Right atrium auricular region (tissue), 2 donors: Measurements from ENCODE around the gene ASTN2. TPM values are rescaled to one million over a fixed set of nuclear protein-coding genes. Genes with fewer than 3 reads are reported as not detected.

ENCODE experiments used
- DNase-seq: peaks from one replicate; pipeline ENCODE4 v3.0.0-alpha.2; 2019; ENCODE audit warnings: low spot score
- H3K27ac ChIP-seq, 2 donors: fragments of 200-600 bp; sonication (generic); 1 replicate in 1 of 2; 2 replicates in 1 of 2; pipeline ENCODE4 v1.5.1; 2016 to 2019
- H3K27me3 ChIP-seq, 2 donors: fragments of 200-600 bp; sonication (generic); one replicate each; pipeline versions ENCODE4 v1.5.1 to v1.6.0; 2017 to 2019
- H3K36me3 ChIP-seq: fragments of 200-600 bp; sonication (generic); one replicate; pipeline ENCODE4 v1.5.1; 2016
- H3K4me1 ChIP-seq, 2 donors: fragments of 200-600 bp; sonication (generic); one replicate each; pipeline versions ENCODE4 v1.5.1 to v1.6.0; 2017 to 2019
- H3K4me3 ChIP-seq, 2 donors: fragments of 200-600 bp; sonication (generic); 1 replicate in 1 of 2; 2 replicates in 1 of 2; pipeline ENCODE4 v1.5.1; 2017 to 2019; ENCODE audit warnings: mild to moderate bottlenecking in 1 of 2, moderate library complexity in 1 of 2
- H3K9me3 ChIP-seq, 2 donors: fragments of 200-600 bp; sonication (generic); one replicate each; pipeline ENCODE4 v1.5.1; 2019
- CTCF ChIP-seq, 2 donors: fragments of 200-600 bp; sonication (generic); IDR thresholded peaks; one replicate each; pipeline ENCODE4 v1.5.1; 2019; ENCODE audit warnings: antibody characterized with exemption in 2 of 2
- total RNA-seq, 2 donors: library from RNA; depleted of rRNA; stranded (reverse); fragments of >200 nt; gene quantifications; one replicate each; pipeline ENCODE4 v1.1.0, GENCODE V29; 2016

Gene ASTN2
- total RNA-seq, 2 donors from 2014 or later = 11.1 to 32.2 TPM

DNA sequence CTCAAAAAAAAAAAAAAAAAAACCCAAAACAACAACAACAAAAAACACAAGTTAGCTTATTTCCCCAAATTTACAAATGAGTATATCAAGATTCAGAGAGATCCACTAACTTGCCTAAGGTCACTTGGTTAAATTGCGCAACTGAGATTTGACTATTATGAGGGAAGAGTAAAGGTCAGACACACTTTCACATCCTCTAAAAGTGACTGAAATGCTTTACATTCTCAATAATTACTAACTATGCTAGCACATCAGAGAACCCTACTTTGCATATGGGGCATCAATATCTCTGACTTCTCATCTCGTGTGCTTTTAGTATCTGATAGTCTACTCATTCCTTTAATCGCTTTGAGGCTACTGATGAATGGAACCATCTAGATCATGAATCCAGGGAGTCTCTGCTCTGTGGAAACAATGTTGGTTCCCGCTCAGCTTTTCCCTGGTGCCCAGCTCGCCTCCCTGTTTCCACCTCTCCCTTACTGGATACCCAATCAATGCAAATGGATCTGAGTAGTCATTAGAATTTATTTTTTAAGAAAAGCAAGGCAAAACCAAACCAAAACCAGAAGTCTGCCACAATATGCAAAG lies 909.9 kb downstream of the ASTN2 start:
- DNase-seq = no peak
- TF ChIP-seq CTCF (IDR thresholded peaks at IDR 0.05) = no peak
- Histone ChIP-seq H3K27ac (no peak overlapping the region), H3K9me3 (no peaks in the 10 kb centered on the region), H3K36me3 (no peaks in the 10 kb centered on the region), H3K4me3 (no peak overlapping the region), H3K4me1 (no peaks in the 10 kb centered on the region), H3K27me3 (no peaks in the 10 kb centered on the region)

- Histone ChIP-seq H3K4me1 (no peaks in the 10 kb centered on the region), H3K9me3 (no peaks in the 10 kb centered on the region), H3K36me3 (no peaks in the 10 kb centered on the region), H3K27ac (no peak overlapping the region), H3K4me3 (no peak overlapping the region), H3K27me3 (no peaks in the 10 kb centered on the region)
- DNase-seq = no peak
- TF ChIP-seq CTCF (IDR thresholded peaks at IDR 0.05) = no peak
Observed at GRCh38 chr9:116504081-116504480, 910.8 kb downstream of the ASTN2 start.

GRCh38 chr9:116502746-116503145 lies 912.1 kb downstream of the ASTN2 start:
- Histone ChIP-seq H3K4me1 (no peaks in the 10 kb centered on the region), H3K4me3 (no peak overlapping the region), H3K27ac (no peak overlapping the region), H3K9me3 (no peaks in the 10 kb centered on the region), H3K36me3 (no peaks in the 10 kb centered on the region), H3K27me3 (no peaks in the 10 kb centered on the region)
- no peak for TF ChIP-seq CTCF (IDR thresholded peaks at IDR 0.05)
- no peak for DNase-seq

- Histone ChIP-seq H3K27ac (no peak overlapping the region), H3K4me1 (no peaks in the 10 kb centered on the region), H3K36me3 (no peaks in the 10 kb centered on the region), H3K4me3 (no peak overlapping the region), H3K9me3 (no peaks in the 10 kb centered on the region), H3K27me3 (no peaks in the 10 kb centered on the region)
- TF ChIP-seq CTCF (IDR thresholded peaks at IDR 0.05) = no peak
- no peak for DNase-seq
Observed at GRCh38 chr9:116501871-116502270, 913.0 kb downstream of the ASTN2 start.

- no peak for DNase-seq
- no peak overlapping the region for H3K4me3 ChIP-seq
- no peak for TF ChIP-seq CTCF (IDR thresholded peaks at IDR 0.05)
Observed at GRCh38 chr9:116499986-116500871, 914.6 kb downstream of the ASTN2 start.

More at GRCh38 chr9:116499986-116500871, 914.6 kb downstream of the ASTN2 start:
- H3K27ac ChIP-seq = no peak overlapping the region
- no peaks in the 10 kb centered on the region for H3K27me3 ChIP-seq
- no peaks in the 10 kb centered on the region for H3K9me3 ChIP-seq
- H3K4me1 ChIP-seq = no peaks in the 10 kb centered on the region
- H3K36me3 ChIP-seq = no peaks in the 10 kb centered on the region
